ENCODE measurements around the gene TMEM178B. TPM values are rescaled to one million over a fixed set of nuclear protein-coding genes. Genes with fewer than 3 reads are reported as not detected.

Gene TMEM178B
- polyA plus RNA-seq, 4 donors = 0.30 to 0.69 TPM; not detected in 2

DNA sequence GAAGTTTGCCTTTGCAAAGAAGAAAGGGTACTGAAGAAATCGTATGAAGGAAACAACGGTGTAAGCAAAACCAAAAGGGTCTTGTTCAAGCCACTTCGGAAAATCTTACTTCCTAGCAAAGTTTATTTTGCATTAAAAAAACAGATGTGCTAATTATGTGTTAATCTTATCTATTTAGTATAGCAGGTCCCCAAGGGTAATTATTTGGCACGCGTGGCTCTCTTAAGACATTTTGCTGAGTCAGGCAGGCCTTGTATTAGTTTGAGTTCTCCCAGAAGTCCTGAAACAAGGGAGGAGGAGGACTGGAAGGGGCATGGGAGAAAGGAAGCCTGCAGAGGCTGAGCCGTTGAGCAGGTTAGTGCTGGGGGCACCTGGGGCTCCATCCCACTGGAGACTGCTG, 44.9 kb downstream of the TMEM178B start:
- no peak for FAIRE-seq
- WGBS, 3 donors = 63 to 75% (median 72%) methylated on average over 6 of the region's 6 CpGs
- no peak for DNase-seq
- no peaks in the 10 kb centered on the region for H3K36me3 ChIP-seq (ENCODE audit: control insufficient read depth in 3 of 3, insufficient read depth in 2 of 3, low read depth in 1 of 3, low read length in 3 of 3)
- H3K9me3 ChIP-seq (ENCODE audit: control insufficient read depth in 2 of 2, insufficient read depth in 1 of 2, low read depth in 1 of 2, low read length in 1 of 2) = no peaks in the 10 kb centered on the region
- no peaks in the 10 kb centered on the region for H3K27me3 ChIP-seq (ENCODE audit: control insufficient read depth in 3 of 3, insufficient read depth in 3 of 3, low read length in 3 of 3)
- H3K4me3 ChIP-seq (ENCODE audit: low read depth in 1 of 3, low read length in 3 of 3) = no peak overlapping the region
- H3K4me1 ChIP-seq (ENCODE audit: control insufficient read depth in 3 of 3, insufficient read depth in 2 of 3, low read depth in 1 of 3, low read length in 2 of 3) = no peaks in the 10 kb centered on the region
- H3K27ac ChIP-seq (ENCODE audit: low read depth in 1 of 3, low read length in 2 of 3) = no peak overlapping the region

GRCh38 chr7:141119187-141119586, 45.3 kb downstream of the TMEM178B start:
- Histone ChIP-seq H3K27me3 (ENCODE audit: control insufficient read depth in 3 of 3, insufficient read depth in 3 of 3, low read length in 3 of 3) (no peaks in the 10 kb centered on the region), H3K4me1 (ENCODE audit: control insufficient read depth in 3 of 3, insufficient read depth in 2 of 3, low read depth in 1 of 3, low read length in 2 of 3) (no peaks in the 10 kb centered on the region), H3K27ac (ENCODE audit: low read depth in 1 of 3, low read length in 2 of 3) (no peak overlapping the region), H3K36me3 (ENCODE audit: control insufficient read depth in 3 of 3, insufficient read depth in 2 of 3, low read depth in 1 of 3, low read length in 3 of 3) (no peaks in the 10 kb centered on the region), H3K9me3 (ENCODE audit: control insufficient read depth in 2 of 2, insufficient read depth in 1 of 2, low read depth in 1 of 2, low read length in 1 of 2) (no peaks in the 10 kb centered on the region), H3K4me3 (ENCODE audit: low read depth in 1 of 3, low read length in 3 of 3) (no peak overlapping the region)
- DNase-seq = no peak
- no peak for FAIRE-seq
- 91 to 95% (median 91%) methylated on average over 4 of the region's 4 CpGs for WGBS, 3 donors

DNA sequence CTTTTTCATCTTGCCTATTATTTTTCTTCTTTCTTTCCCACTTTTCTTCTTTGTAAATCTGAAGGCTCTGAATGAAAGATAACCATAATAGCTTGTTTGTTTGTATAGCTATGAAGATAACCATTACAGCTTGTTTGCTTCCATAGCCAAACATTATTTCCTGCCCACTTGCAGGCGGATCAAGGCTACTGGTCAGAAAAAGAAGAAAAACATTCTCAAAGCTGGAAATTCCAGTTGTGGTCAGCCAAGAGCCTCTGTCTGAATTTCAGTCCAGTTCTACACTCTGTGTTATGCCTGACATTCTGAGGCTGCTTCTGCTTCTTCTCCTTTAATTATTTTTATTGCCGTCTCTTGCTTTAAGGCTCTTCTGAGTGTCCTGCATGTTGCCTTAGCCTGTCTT, 48.9 kb downstream of the TMEM178B start:
- H3K27me3 ChIP-seq (ENCODE audit: control insufficient read depth in 3 of 3, insufficient read depth in 3 of 3, low read length in 3 of 3) = no peaks in the 10 kb centered on the region
- H3K36me3 ChIP-seq (ENCODE audit: control insufficient read depth in 3 of 3, insufficient read depth in 2 of 3, low read depth in 1 of 3, low read length in 3 of 3) = no peaks in the 10 kb centered on the region
- H3K9me3 ChIP-seq (ENCODE audit: control insufficient read depth in 2 of 2, insufficient read depth in 1 of 2, low read depth in 1 of 2, low read length in 1 of 2) = no peaks in the 10 kb centered on the region
- FAIRE-seq = no peak
- DNase-seq = no peak
- no peak overlapping the region for H3K4me3 ChIP-seq (ENCODE audit: low read depth in 1 of 3, low read length in 3 of 3)
- H3K4me1 ChIP-seq (ENCODE audit: control insufficient read depth in 3 of 3, insufficient read depth in 2 of 3, low read depth in 1 of 3, low read length in 2 of 3) = no peaks in the 10 kb centered on the region
- no peak overlapping the region for H3K27ac ChIP-seq (ENCODE audit: low read depth in 1 of 3, low read length in 2 of 3)
- 63 to 73% (median 71%) methylated on average over 2 of the region's 2 CpGs for WGBS, 3 donors

- H3K27me3 ChIP-seq (ENCODE audit: control insufficient read depth in 3 of 3, insufficient read depth in 3 of 3, low read length in 3 of 3) = peaks cover 0 to under 1% (median 0%) of the 10 kb centered on the region in 3 donors
- no peaks in the 10 kb centered on the region for H3K36me3 ChIP-seq (ENCODE audit: control insufficient read depth in 3 of 3, insufficient read depth in 2 of 3, low read depth in 1 of 3, low read length in 3 of 3)
- H3K27ac ChIP-seq (ENCODE audit: low read depth in 1 of 3, low read length in 2 of 3) = no peak overlapping the region
- no peak overlapping the region for H3K4me3 ChIP-seq (ENCODE audit: low read depth in 1 of 3, low read length in 3 of 3)
- no peaks in the 10 kb centered on the region for H3K9me3 ChIP-seq (ENCODE audit: control insufficient read depth in 2 of 2, insufficient read depth in 1 of 2, low read depth in 1 of 2, low read length in 1 of 2)
- DNase-seq = no peak
- WGBS, 3 donors = 85 to 100% (median 94%) methylated on average over 1 of the region's 1 CpG
- no peak for FAIRE-seq
- H3K4me1 ChIP-seq (ENCODE audit: control insufficient read depth in 3 of 3, insufficient read depth in 2 of 3, low read depth in 1 of 3, low read length in 2 of 3) = no peaks in the 10 kb centered on the region
Measured at GRCh38 chr7:141123522-141123921, 49.7 kb downstream of the TMEM178B start.

DNA sequence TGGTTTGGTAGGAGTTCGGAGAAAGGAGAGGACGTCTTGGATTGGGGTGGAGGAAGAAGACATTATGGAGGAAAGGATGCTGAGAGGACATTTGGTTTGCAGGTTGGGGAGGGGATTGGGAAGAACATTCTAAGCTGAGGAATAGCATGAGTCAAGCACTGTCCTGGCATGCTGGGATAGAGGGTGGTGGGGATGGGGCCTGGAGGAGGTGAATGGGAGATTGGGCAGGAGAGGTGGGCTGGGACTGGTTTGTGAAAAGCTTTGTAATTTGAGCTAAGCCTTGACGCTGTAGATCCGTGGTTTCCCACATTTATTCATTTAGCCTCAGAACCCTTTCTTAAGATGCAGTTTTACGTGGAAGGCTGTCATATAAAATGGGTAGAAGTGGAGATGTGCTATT, 52.2 kb downstream of the TMEM178B start:
- 71 to 75% (median 72%) methylated on average over 5 of the region's 5 CpGs for WGBS, 3 donors
- DNase-seq (no peak), FAIRE-seq (no peak)
- Histone ChIP-seq H3K27ac (ENCODE audit: low read depth in 1 of 3, low read length in 2 of 3) (no peak overlapping the region), H3K4me1 (ENCODE audit: control insufficient read depth in 3 of 3, insufficient read depth in 2 of 3, low read depth in 1 of 3, low read length in 2 of 3) (no peaks in the 10 kb centered on the region), H3K27me3 (ENCODE audit: control insufficient read depth in 3 of 3, insufficient read depth in 3 of 3, low read length in 3 of 3) (peaks cover 0 to 2% (median 0%) of the 10 kb centered on the region in 3 donors), H3K36me3 (ENCODE audit: control insufficient read depth in 3 of 3, insufficient read depth in 2 of 3, low read depth in 1 of 3, low read length in 3 of 3) (no peaks in the 10 kb centered on the region), H3K9me3 (ENCODE audit: control insufficient read depth in 2 of 2, insufficient read depth in 1 of 2, low read depth in 1 of 2, low read length in 1 of 2) (no peaks in the 10 kb centered on the region), H3K4me3 (ENCODE audit: low read depth in 1 of 3, low read length in 3 of 3) (no peak overlapping the region)

DNA sequence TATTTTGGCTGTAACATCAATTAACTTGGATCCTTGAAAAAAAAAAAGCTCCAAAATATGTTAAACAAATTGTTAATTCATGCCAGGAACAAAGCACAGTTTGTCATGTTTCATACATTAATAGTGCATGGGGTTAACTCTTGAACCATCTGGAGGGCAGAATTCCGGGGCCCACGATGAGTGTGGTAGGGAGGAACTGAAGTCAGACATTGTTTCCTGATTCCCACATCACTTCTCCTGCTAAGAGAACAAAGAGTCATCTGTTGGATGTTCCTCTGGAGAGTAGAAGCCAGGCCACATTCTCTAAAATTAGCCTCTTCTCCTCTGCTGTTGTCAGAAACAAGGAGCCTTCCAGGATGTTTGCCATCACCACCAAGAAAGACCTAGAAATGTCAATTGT, 54.6 kb downstream of the TMEM178B start:
- Histone ChIP-seq H3K4me3 (ENCODE audit: low read depth in 1 of 3, low read length in 3 of 3) (no peak overlapping the region), H3K4me1 (ENCODE audit: control insufficient read depth in 3 of 3, insufficient read depth in 2 of 3, low read depth in 1 of 3, low read length in 2 of 3) (no peaks in the 10 kb centered on the region), H3K9me3 (ENCODE audit: control insufficient read depth in 2 of 2, insufficient read depth in 1 of 2, low read depth in 1 of 2, low read length in 1 of 2) (peaks cover 3 to 5% of the 10 kb centered on the region in 2 donors), H3K27me3 (ENCODE audit: control insufficient read depth in 3 of 3, insufficient read depth in 3 of 3, low read length in 3 of 3) (peaks cover 0 to 6% (median 0%) of the 10 kb centered on the region in 3 donors), H3K36me3 (ENCODE audit: control insufficient read depth in 3 of 3, insufficient read depth in 2 of 3, low read depth in 1 of 3, low read length in 3 of 3) (no peaks in the 10 kb centered on the region), H3K27ac (ENCODE audit: low read depth in 1 of 3, low read length in 2 of 3) (no peak overlapping the region)
- 59 to 78% (median 60%) methylated on average over 2 of the region's 2 CpGs for WGBS, 3 donors
- no peak for FAIRE-seq
- DNase-seq = no peak

DNA sequence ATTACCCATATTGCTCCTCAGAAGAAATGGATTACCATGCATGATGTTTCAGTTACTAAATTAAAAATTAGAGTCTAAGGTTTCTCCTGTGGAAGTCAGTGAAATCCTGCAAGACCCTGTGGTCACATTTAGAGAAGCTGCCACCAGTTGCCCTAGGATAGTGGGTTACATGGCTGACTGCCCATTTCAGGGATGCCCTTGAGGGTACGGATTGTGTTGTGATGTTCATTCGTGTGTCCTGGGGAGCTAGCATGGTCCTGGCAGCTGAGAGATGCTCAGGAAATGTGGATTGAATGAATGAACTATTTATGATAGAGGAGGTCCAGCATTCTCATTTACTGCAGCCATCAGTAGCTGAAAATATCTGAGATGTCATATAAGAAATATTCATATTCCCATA, 55.1 kb downstream of the TMEM178B start:
- no peaks in the 10 kb centered on the region for H3K4me1 ChIP-seq (ENCODE audit: control insufficient read depth in 3 of 3, insufficient read depth in 2 of 3, low read depth in 1 of 3, low read length in 2 of 3)
- 66 to 78% (median 68%) methylated on average over 2 of the region's 2 CpGs for WGBS, 3 donors
- H3K4me3 ChIP-seq (ENCODE audit: low read depth in 1 of 3, low read length in 3 of 3) = no peak overlapping the region
- no peak overlapping the region for H3K27ac ChIP-seq (ENCODE audit: low read depth in 1 of 3, low read length in 2 of 3)
- FAIRE-seq (no peak), DNase-seq (no peak)
- no peaks in the 10 kb centered on the region for H3K36me3 ChIP-seq (ENCODE audit: control insufficient read depth in 3 of 3, insufficient read depth in 2 of 3, low read depth in 1 of 3, low read length in 3 of 3)
- peaks cover 3 to 5% of the 10 kb centered on the region in 2 donors for H3K9me3 ChIP-seq (ENCODE audit: control insufficient read depth in 2 of 2, insufficient read depth in 1 of 2, low read depth in 1 of 2, low read length in 1 of 2)
- H3K27me3 ChIP-seq (ENCODE audit: control insufficient read depth in 3 of 3, insufficient read depth in 3 of 3, low read length in 3 of 3) = peaks cover 0 to 6% (median 0%) of the 10 kb centered on the region in 3 donors

DNA sequence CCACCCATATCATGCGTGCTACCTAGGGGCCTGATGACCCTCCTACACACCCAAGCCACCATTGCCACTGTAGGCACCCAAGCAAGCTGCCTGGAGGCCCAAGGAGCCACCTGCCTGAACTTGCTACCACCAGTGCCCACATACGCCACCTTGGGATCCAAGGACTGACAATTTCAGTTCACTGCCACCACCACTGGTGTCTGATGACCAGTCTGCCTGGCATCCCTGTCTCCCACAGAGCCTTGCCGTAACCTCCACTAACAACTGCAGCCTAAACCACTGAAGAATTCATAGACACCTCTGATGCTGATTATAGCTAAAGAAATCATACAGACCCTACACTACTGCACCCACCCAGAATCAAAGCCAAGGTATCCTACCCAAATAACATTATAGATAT, 58.8 kb downstream of the TMEM178B start:
- DNase-seq (no peak), FAIRE-seq (no peak)
- no peak overlapping the region for H3K4me3 ChIP-seq (ENCODE audit: low read depth in 1 of 3, low read length in 3 of 3)
- H3K27ac ChIP-seq (ENCODE audit: low read depth in 1 of 3, low read length in 2 of 3) = no peak overlapping the region
- H3K4me1 ChIP-seq (ENCODE audit: control insufficient read depth in 3 of 3, insufficient read depth in 2 of 3, low read depth in 1 of 3, low read length in 2 of 3) = no peaks in the 10 kb centered on the region
- peaks cover 0 to 6% (median 0%) of the 10 kb centered on the region in 3 donors for H3K27me3 ChIP-seq (ENCODE audit: control insufficient read depth in 3 of 3, insufficient read depth in 3 of 3, low read length in 3 of 3)
- 78 to 90% (median 83%) methylated on average over 3 of the region's 3 CpGs for WGBS, 3 donors
- H3K36me3 ChIP-seq (ENCODE audit: control insufficient read depth in 3 of 3, insufficient read depth in 2 of 3, low read depth in 1 of 3, low read length in 3 of 3) = no peaks in the 10 kb centered on the region
- peaks cover 3 to 5% of the 10 kb centered on the region in 2 donors for H3K9me3 ChIP-seq (ENCODE audit: control insufficient read depth in 2 of 2, insufficient read depth in 1 of 2, low read depth in 1 of 2, low read length in 1 of 2)

GRCh38 chr7:141133646-141134045, 59.8 kb downstream of the TMEM178B start:
- H3K36me3 ChIP-seq (ENCODE audit: control insufficient read depth in 3 of 3, insufficient read depth in 2 of 3, low read depth in 1 of 3, low read length in 3 of 3) = no peaks in the 10 kb centered on the region
- H3K4me1 ChIP-seq (ENCODE audit: control insufficient read depth in 3 of 3, insufficient read depth in 2 of 3, low read depth in 1 of 3, low read length in 2 of 3) = no peaks in the 10 kb centered on the region
- H3K9me3 ChIP-seq (ENCODE audit: control insufficient read depth in 2 of 2, insufficient read depth in 1 of 2, low read depth in 1 of 2, low read length in 1 of 2) = peaks cover 3 to 5% of the 10 kb centered on the region in 2 donors
- DNase-seq (no peak), FAIRE-seq (no peak)
- peaks cover 0 to 4% (median 0%) of the 10 kb centered on the region in 3 donors for H3K27me3 ChIP-seq (ENCODE audit: control insufficient read depth in 3 of 3, insufficient read depth in 3 of 3, low read length in 3 of 3)
- H3K27ac ChIP-seq (ENCODE audit: low read depth in 1 of 3, low read length in 2 of 3) = no peak overlapping the region
- no peak overlapping the region for H3K4me3 ChIP-seq (ENCODE audit: low read depth in 1 of 3, low read length in 3 of 3)
- 89 to 97% (median 92%) methylated on average over 1 of the region's 1 CpG for WGBS, 3 donors
